GM23338 (cell line): ENCODE results near the gene RBCK1.

Source experiments
- CREB1 ChIP-seq: fragments of 250-450 bp; sonication (Bioruptor Pico); IDR thresholded peaks from 2 replicates; pipeline ENCODE4 v1.5.0; 2020; ENCODE audit warnings: low read depth, mild to moderate bottlenecking, moderate library complexity
- EZH2 ChIP-seq: fragments of 200-600 bp; sonication (generic); IDR thresholded peaks from one replicate; pipeline ENCODE4 v1.8.0; 2017; ENCODE audit warnings: antibody characterized with exemption, mild to moderate bottlenecking, low read depth; ENCODE audit not compliant: unreplicated experiment
- EZH2phosphoT487 ChIP-seq: fragments of 200-600 bp; sonication (generic); IDR thresholded peaks from one replicate; pipeline ENCODE4 v1.8.1; 2018; ENCODE audit warnings: antibody characterized with exemption; ENCODE audit not compliant: unreplicated experiment
- JUNB ChIP-seq: IDR thresholded peaks from one replicate; pipeline ENCODE4 v1.6.1; 2016; ENCODE audit warnings: antibody characterized with exemption; ENCODE audit not compliant: unreplicated experiment
- NANOG ChIP-seq: IDR thresholded peaks from 2 replicates; pipeline ENCODE4 v1.6.1; 2016; ENCODE audit warnings: antibody characterized with exemption, borderline replicate concordance
- POLR2AphosphoS5 ChIP-seq: IDR thresholded peaks from 2 replicates; pipeline ENCODE4 v1.6.1; 2016; ENCODE audit warnings: antibody characterized with exemption, low read depth
- STAT1 ChIP-seq: IDR thresholded peaks from one replicate; pipeline ENCODE4 v1.6.1; 2016; ENCODE audit warnings: antibody characterized with exemption; ENCODE audit not compliant: unreplicated experiment
- ZNF114 ChIP-seq: fragments of 250-450 bp; sonication (Bioruptor Pico); IDR thresholded peaks from 2 replicates; pipeline ENCODE4 v1.5.0; 2020; ENCODE audit warnings: mild to moderate bottlenecking, moderate library complexity
- ZNF331 ChIP-seq: fragments of 250-450 bp; sonication (Bioruptor Pico); IDR thresholded peaks from 2 replicates; pipeline ENCODE4 v1.5.0; 2020; ENCODE audit warnings: low read depth, mild to moderate bottlenecking, moderate library complexity
- TF ChIP-seq, protein P1 (sequence below), 2 experiments: fragments of 200-600 bp in 1 of 2; sonication (generic) in 1 of 2; conservative IDR thresholded peaks; 2 replicates each; pipeline versions ENCODE4 v1.5.1 to v1.6.1; 2016 to 2017; ENCODE audit warnings: antibody characterized with exemption in 2 of 2, low read depth in 2 of 2, mild to moderate bottlenecking in 2 of 2, moderate library complexity in 1 of 2
- TF ChIP-seq, protein P2 (sequence below): IDR thresholded peaks from one replicate; pipeline ENCODE4 v1.6.1; 2018; ENCODE audit warnings: antibody characterized with exemption; ENCODE audit not compliant: unreplicated experiment
- TF ChIP-seq, protein P3 (sequence below): IDR thresholded peaks from 2 replicates; pipeline ENCODE4 v1.6.1; 2016; ENCODE audit warnings: antibody characterized with exemption
- TF ChIP-seq, protein P4 (sequence below): fragments of 250-450 bp; sonication (Bioruptor Pico); IDR thresholded peaks from 2 replicates; pipeline ENCODE4 v1.5.0; 2020; ENCODE audit warnings: mild to moderate bottlenecking, moderate library complexity

DNA sequence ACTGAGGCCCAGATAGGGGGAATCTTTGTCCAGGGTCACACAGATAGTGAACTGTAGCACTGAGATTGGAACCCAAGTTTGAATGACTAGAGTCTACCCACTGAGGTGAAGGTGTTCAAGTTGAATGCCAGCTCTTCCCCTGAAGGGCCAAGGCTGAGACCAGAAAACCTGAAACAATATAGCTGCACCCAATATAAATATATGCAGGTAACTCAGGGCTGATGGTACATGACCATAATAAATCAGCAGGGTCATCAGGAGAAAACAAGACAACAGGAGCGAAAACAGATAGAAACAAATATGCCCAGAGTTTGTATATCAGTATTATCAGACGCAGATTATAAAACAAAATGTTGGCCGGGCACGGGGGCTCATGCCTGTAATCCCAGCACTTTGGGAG lies 4.0 kb upstream of the RBCK1 start:
- TF ChIP-seq, protein P1, sequence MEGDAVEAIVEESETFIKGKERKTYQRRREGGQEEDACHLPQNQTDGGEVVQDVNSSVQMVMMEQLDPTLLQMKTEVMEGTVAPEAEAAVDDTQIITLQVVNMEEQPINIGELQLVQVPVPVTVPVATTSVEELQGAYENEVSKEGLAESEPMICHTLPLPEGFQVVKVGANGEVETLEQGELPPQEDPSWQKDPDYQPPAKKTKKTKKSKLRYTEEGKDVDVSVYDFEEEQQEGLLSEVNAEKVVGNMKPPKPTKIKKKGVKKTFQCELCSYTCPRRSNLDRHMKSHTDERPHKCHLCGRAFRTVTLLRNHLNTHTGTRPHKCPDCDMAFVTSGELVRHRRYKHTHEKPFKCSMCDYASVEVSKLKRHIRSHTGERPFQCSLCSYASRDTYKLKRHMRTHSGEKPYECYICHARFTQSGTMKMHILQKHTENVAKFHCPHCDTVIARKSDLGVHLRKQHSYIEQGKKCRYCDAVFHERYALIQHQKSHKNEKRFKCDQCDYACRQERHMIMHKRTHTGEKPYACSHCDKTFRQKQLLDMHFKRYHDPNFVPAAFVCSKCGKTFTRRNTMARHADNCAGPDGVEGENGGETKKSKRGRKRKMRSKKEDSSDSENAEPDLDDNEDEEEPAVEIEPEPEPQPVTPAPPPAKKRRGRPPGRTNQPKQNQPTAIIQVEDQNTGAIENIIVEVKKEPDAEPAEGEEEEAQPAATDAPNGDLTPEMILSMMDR (conservative IDR thresholded peaks at IDR 0.05; ENCODE audit: low read depth in 2 of 2), result no peak
- no peak for TF ChIP-seq POLR2AphosphoS5
- no peak for TF ChIP-seq EZH2phosphoT487
- no peak for TF ChIP-seq EZH2
- TF ChIP-seq CREB1 (CRISPR knock-in tag), result no peak
- TF ChIP-seq, protein P2, sequence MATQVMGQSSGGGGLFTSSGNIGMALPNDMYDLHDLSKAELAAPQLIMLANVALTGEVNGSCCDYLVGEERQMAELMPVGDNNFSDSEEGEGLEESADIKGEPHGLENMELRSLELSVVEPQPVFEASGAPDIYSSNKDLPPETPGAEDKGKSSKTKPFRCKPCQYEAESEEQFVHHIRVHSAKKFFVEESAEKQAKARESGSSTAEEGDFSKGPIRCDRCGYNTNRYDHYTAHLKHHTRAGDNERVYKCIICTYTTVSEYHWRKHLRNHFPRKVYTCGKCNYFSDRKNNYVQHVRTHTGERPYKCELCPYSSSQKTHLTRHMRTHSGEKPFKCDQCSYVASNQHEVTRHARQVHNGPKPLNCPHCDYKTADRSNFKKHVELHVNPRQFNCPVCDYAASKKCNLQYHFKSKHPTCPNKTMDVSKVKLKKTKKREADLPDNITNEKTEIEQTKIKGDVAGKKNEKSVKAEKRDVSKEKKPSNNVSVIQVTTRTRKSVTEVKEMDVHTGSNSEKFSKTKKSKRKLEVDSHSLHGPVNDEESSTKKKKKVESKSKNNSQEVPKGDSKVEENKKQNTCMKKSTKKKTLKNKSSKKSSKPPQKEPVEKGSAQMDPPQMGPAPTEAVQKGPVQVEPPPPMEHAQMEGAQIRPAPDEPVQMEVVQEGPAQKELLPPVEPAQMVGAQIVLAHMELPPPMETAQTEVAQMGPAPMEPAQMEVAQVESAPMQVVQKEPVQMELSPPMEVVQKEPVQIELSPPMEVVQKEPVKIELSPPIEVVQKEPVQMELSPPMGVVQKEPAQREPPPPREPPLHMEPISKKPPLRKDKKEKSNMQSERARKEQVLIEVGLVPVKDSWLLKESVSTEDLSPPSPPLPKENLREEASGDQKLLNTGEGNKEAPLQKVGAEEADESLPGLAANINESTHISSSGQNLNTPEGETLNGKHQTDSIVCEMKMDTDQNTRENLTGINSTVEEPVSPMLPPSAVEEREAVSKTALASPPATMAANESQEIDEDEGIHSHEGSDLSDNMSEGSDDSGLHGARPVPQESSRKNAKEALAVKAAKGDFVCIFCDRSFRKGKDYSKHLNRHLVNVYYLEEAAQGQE, result no peak
- no peak for TF ChIP-seq JUNB
- TF ChIP-seq, protein P3, sequence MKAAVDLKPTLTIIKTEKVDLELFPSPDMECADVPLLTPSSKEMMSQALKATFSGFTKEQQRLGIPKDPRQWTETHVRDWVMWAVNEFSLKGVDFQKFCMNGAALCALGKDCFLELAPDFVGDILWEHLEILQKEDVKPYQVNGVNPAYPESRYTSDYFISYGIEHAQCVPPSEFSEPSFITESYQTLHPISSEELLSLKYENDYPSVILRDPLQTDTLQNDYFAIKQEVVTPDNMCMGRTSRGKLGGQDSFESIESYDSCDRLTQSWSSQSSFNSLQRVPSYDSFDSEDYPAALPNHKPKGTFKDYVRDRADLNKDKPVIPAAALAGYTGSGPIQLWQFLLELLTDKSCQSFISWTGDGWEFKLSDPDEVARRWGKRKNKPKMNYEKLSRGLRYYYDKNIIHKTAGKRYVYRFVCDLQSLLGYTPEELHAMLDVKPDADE, result no peak
- TF ChIP-seq, protein P4, sequence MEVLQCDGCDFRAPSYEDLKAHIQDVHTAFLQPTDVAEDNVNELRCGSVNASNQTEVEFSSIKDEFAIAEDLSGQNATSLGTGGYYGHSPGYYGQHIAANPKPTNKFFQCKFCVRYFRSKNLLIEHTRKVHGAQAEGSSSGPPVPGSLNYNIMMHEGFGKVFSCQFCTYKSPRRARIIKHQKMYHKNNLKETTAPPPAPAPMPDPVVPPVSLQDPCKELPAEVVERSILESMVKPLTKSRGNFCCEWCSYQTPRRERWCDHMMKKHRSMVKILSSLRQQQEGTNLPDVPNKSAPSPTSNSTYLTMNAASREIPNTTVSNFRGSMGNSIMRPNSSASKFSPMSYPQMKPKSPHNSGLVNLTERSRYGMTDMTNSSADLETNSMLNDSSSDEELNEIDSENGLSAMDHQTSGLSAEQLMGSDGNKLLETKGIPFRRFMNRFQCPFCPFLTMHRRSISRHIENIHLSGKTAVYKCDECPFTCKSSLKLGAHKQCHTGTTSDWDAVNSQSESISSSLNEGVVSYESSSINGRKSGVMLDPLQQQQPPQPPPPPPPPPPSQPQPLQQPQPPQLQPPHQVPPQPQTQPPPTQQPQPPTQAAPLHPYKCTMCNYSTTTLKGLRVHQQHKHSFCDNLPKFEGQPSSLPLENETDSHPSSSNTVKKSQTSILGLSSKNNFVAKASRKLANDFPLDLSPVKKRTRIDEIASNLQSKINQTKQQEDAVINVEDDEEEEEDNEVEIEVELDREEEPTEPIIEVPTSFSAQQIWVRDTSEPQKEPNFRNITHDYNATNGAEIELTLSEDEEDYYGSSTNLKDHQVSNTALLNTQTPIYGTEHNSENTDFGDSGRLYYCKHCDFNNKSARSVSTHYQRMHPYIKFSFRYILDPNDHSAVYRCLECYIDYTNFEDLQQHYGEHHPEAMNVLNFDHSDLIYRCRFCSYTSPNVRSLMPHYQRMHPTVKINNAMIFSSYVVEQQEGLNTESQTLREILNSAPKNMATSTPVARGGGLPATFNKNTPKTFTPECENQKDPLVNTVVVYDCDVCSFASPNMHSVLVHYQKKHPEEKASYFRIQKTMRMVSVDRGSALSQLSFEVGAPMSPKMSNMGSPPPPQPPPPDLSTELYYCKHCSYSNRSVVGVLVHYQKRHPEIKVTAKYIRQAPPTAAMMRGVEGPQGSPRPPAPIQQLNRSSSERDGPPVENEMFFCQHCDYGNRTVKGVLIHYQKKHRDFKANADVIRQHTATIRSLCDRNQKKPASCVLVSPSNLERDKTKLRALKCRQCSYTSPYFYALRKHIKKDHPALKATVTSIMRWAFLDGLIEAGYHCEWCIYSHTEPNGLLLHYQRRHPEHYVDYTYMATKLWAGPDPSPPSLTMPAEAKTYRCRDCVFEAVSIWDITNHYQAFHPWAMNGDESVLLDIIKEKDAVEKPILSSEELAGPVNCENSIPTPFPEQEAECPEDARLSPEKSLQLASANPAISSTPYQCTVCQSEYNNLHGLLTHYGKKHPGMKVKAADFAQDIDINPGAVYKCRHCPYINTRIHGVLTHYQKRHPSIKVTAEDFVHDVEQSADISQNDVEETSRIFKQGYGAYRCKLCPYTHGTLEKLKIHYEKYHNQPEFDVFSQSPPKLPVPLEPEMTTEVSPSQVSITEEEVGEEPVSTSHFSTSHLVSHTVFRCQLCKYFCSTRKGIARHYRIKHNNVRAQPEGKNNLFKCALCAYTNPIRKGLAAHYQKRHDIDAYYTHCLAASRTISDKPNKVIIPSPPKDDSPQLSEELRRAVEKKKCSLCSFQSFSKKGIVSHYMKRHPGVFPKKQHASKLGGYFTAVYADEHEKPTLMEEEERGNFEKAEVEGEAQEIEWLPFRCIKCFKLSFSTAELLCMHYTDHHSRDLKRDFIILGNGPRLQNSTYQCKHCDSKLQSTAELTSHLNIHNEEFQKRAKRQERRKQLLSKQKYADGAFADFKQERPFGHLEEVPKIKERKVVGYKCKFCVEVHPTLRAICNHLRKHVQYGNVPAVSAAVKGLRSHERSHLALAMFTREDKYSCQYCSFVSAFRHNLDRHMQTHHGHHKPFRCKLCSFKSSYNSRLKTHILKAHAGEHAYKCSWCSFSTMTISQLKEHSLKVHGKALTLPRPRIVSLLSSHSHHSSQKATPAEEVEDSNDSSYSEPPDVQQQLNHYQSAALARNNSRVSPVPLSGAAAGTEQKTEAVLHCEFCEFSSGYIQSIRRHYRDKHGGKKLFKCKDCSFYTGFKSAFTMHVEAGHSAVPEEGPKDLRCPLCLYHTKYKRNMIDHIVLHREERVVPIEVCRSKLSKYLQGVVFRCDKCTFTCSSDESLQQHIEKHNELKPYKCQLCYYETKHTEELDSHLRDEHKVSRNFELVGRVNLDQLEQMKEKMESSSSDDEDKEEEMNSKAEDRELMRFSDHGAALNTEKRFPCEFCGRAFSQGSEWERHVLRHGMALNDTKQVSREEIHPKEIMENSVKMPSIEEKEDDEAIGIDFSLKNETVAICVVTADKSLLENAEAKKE, result no peak
- TF ChIP-seq ZNF331 (CRISPR knock-in tag), result no peak
- no peak for TF ChIP-seq NANOG
- no peak for TF ChIP-seq ZNF114
- TF ChIP-seq STAT1, result no peak
